DMS53 treated with DMSO at 0.1 percent for 48 hours (cell line): ENCODE measurements around the gene KIF7.
"Not testable (repeated sequence)": the region's sequence is repeated elsewhere in the genome, so short reads cannot be mapped to it uniquely, and the experiment has no call there.

Source experiments
- DNase-seq: peaks from one replicate; lab custom pipeline; 2025; ENCODE audit not compliant: unreplicated experiment; lab: John Stamatoyannopoulos, UW

KIF7 gene

DNA sequence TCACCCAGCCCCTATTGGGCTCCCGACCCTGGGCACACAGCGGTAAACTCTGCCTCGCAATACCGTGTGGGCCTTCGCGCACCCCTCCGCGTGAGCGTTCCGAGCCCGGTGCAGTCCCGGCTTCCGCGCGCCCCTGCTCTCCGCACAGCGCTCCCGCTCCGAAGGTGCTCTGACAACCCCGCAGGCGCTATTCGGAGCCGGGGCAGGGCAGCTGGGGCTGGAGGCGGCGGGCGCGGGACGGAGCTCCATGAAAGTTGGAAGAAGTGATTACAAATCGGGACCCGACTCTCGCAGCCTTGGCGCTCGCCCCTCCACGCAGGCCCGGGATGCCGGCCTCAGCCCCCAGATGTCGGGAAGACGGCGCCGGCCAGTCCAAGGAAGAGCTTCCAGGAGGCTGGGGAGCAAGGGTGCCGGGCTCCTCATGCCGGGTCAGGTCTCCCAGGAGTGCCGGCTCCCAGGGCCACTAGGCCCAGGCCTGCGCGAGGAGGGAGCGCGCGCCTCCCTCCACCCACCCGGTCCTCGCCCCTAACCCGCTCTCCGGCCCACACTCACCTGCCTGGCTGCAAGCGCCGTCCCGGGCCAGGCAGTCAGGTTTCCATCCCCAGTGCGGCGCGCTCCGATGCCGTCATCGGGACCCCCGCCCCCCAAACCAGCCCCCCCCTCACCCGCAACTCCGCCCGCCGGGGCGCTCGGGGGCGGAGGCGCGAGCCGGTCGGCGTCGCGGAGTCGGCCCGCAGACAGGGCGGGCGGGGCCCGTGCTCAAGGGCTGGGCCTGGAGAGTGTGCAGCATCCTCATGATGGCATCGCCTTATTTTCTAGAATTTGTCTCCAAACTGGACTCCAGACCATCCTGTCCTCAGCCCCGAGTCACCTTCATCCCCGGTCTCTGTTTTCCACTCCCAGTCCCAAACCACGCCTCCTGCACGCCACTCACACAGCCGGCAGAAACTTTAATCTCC is at the start of gene KIF7:
Gene KIF7 (minus strand): TSS at position 621 of the 959 bp plus-strand sequence. CDS start 2,537 bp downstream, outside the sequence.
- DNase-seq = no peak

DNA sequence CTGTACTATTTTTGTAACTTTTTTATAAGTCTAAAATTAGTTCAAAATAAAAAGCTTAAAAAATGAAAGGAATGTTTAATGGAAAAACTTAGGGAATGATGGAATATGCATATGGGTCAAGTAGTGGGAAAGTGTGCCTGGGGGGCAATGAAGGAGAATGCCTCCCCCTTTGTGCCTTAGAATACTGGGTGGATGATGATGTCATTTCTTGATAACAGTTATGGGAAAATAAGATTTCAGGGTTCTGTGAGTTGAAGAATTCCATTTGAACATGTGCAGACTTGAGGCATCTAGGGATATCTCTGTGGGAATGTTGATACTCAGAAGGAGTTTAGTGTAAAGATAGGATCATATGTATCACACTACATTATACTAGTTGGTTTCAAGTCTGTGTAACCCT is 49.1 kb upstream of the KIF7 start:
- DNase-seq = no peak

DNA sequence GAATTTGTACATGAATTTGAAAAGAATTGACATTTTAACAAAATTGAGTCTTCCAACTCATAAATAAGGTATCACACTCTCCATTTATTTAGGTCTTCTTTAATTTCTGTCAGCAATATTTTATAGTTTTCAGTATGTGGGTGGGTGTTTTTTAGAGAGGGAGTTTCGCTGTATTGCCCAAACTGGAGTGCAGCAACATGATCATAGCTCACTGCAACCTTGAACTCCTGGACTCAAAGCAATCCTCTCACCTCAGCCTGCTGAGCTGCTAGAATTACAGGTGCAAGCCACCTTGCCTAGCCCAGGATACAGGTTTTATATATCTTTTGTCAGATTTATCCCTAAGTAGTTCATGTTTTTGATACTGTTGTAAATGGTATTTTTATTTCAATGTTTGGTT is 39.9 kb upstream of the KIF7 start:
- no peak for DNase-seq

GRCh38 chr15:89693696-89694095 is 38.4 kb upstream of the KIF7 start:
- DNase-seq = no peak

DNA sequence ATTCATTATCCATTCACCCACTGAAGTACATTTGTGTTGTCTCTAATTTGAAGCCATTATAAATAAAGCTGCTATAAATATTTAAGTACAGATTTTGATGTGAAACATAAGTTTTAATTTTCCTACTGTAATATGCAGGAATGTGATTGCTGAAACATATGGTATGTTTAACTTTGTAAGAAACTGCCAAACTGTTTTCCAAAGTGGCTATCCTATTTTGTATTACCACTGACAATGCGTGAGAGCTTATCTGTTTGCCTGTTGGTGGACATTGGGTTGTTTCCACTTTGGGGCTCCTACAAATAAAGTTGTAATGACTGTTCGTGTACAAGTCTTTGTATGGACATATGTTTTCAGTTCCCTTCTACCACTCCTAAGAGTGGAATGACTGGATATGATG is 37.8 kb upstream of the KIF7 start:
- DNase-seq = no peak

GRCh38 chr15:89690276-89691218 is 35.3 kb upstream of the KIF7 start, which contains the start of the genes PEX11A and WDR93:
PEX11A (minus strand) TSS chr15:89690754; CDS start chr15:89690632, 122 bp downstream.
WDR93 (plus strand) TSS chr15:89690811; CDS start chr15:89701747, 10,936 bp downstream.
- DNase-seq = peak; percentile 62

DNA sequence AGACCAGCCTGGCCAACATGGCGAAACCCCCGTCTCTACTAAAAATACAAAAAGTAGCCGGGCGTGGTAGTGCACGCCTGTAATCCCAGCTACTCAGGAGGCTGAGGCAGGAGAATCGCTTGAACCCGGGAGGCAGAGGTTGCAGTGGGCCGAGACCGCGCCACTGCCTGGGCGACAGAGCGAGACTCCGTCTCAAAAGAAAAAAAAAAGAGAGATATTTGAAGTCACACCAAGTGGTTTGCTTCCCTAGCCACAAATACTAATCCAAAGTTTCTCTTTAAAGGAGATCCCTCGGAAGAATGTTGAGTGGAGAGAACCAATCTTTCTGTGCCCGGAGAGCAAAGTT is 34.6 kb upstream of the KIF7 start:
- DNase-seq = not testable (repeated sequence)

- no peak for DNase-seq
Observed at GRCh38 chr15:89686522-89686921, 31.3 kb upstream of the KIF7 start.

GRCh38 chr15:89685995-89686394 is 30.7 kb upstream of the KIF7 start:
- no peak for DNase-seq

DNA sequence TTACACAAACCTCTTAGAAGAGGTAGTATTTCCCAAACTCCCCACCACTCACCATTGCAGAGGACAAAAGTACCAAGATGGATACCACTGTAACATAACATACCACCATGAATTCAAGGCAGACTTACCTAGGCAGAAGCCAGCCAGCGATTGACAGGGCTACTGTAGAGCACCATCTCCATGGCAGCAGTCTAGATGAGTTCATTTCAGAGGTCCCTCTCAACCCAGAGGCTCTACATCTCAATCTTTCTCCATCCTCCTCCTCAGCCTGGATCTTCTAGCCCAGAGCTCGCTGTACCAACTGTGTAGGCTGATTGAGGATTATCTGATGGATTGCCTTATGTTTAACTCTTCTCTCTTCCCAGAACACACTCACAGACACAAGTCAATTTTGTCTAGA is 25.9 kb upstream of the KIF7 start:
- no peak for DNase-seq

- DNase-seq = no peak
Observed at GRCh38 chr15:89680282-89680873, 25.1 kb upstream of the KIF7 start.

DNA sequence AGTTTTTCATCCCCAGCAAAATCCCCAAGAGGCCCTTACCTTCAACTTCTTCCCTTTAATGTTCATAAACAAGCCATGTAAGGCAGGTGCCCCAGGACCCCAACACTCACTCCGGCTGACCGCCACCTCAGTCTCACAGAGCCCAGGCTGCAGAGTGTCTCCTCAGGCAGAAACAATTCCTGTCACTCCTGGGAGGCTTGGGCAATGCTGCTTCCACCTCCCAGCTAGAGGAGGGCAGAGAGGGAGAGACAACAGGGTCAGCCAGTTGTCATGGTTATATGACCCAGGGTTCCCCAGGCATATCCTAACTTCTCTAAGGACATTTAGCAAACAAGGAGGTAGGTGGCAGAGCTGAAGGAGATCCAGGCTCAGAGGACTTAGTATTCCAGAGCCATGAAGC is 23.9 kb upstream of the KIF7 start, which contains the start of gene PLIN1:
Gene PLIN1 (minus strand): TSS at position 156 of the 400 bp plus-strand sequence. CDS start 1,878 bp downstream, outside the sequence.
- no peak for DNase-seq

GRCh38 chr15:89677381-89677780 is 22.1 kb upstream of the KIF7 start:
- DNase-seq = no peak

DNA sequence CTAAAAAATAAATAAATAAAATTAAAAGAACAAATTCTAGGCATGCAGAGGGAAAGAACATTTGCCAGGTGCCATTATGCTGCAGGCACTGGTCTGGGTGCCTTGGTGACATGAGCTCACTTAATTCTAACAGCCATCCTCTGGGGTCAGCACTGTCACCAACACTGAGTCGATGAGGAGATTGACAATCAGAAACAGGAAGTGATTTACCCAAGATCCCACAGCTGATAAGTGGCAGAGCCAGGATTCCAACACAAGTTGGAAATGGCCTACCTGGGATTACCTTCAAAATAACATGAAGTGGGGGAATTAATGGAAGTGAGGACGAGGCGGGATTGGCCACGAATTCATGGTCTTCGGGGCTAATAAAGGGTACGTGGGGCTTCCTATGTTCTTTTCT is 20.3 kb upstream of the KIF7 start:
- DNase-seq = no peak

- DNase-seq = no peak
Observed at GRCh38 chr15:89674526-89674925, 19.3 kb upstream of the KIF7 start.

DNA sequence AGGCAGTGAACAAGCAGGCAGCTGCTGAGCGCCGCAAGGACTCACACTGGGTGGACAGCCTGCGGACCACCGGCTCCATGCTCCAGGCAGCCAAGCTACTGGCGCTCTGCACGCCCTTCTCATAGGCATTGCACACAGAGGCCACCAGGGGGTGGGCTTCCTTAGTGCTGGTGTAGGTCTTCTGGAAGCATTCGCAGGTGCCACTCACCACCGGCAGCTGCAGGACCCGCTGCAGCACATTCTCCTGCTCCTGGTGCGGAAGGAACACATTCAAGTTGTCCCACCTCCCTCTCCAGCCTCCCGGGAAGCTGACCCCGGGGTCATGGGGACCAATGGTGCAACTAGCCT is 17.9 kb upstream of the KIF7 start:
- DNase-seq = no peak

GRCh38 chr15:89672221-89673164 is 17.2 kb upstream of the KIF7 start:
- DNase-seq = no peak

DNA sequence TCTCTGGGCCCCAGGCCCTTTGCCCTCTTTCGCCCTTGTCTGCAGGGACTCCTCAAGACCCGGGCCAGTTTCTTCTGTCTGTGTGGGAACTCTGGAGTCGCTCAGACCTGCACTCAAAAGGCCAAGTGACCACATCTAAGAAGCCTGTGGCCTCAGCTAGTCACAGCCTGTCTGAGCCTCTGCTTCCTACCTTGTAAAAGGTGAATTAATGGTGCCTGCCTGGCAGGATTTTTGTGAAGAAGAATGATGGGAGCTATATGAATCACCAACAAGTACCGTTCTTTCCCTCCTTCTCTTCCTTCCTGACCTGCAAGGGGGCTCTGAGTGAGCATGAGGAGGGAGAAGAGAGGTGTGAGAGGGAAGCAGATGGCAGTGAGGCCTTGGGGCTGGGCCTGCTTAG is 16.4 kb upstream of the KIF7 start:
- DNase-seq = no peak

GRCh38 chr15:89670971-89671560 is 15.8 kb upstream of the KIF7 start:
- DNase-seq = no peak

DNA sequence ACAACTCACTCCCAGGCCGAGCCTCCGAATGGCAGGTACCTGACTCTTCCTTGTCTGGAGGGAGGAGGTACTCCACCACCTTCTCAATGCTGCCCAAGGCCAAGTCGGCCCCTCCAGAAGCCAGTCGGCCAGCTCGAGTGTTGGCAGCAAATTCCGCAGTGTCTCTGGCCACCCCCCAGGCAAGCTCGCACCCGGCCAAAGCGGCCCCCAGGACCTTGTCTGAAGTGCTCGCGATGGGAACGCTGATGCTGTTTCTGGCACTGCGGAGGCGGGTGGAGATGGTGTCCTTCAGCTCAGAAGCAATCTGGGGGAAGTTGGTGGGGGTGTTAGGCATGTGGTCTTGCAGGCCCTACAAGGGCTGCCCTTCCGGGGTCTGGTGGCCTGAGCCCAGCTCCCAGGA is 14.7 kb upstream of the KIF7 start:
- no peak for DNase-seq
